ENCODE measurements around the gene BET1. TPM values are rescaled to one million over a fixed set of nuclear protein-coding genes. Genes with fewer than 3 reads are reported as not detected.
"Not testable (repeated sequence)": the region's sequence is repeated elsewhere in the genome, so short reads cannot be mapped to it uniquely, and the experiment has no call there.

BET1 gene
- total RNA-seq, 1 donor: 16.2 TPM

DNA sequence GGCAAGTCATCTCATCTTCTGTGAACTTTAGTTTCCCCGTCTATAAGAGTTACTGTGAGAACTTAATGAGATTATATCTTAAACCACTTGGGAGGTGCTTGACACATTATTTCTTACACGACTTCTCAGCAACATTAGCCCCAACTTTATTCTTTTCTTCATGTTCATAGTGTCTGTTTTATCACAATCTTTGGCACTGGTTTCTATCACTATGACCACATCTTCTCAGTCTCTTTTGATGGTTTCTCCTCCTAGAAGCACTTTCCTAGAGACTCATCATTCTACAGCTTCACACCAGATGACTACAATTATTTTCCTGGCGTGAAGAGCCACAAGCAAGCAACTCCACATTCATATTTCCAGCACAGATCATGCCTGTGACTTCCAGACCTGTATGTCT, 26.5 kb upstream of the BET1 start:
- no peak overlapping the region for H3K4me3 ChIP-seq (ENCODE audit: low read length)

GRCh38 chr7:94029976-94030375, 25.8 kb upstream of the BET1 start:
- Histone ChIP-seq H3K4me3 (ENCODE audit: low read length) (no peak overlapping the region), H3K27me3 (ENCODE audit: insufficient read depth, low read length) (peaks cover 4% of the 10 kb centered on the region), H3K9me3 (ENCODE audit: low read depth, low read length) (no peaks in the 10 kb centered on the region), H3K4me1 (ENCODE audit: insufficient read depth, low read length) (no peaks in the 10 kb centered on the region)

More for the DNA sequence above, 26.5 kb upstream of the BET1 start:
- Histone ChIP-seq H3K4me1 (ENCODE audit: insufficient read depth, low read length) (no peaks in the 10 kb centered on the region), H3K9me3 (ENCODE audit: low read depth, low read length) (no peaks in the 10 kb centered on the region), H3K27me3 (ENCODE audit: insufficient read depth, low read length) (peaks cover 4% of the 10 kb centered on the region)

GRCh38 chr7:94028768-94029167, 24.6 kb upstream of the BET1 start:
- no peaks in the 10 kb centered on the region for H3K4me1 ChIP-seq (ENCODE audit: insufficient read depth, low read length)
- peaks cover 4% of the 10 kb centered on the region for H3K27me3 ChIP-seq (ENCODE audit: insufficient read depth, low read length)
- H3K4me3 ChIP-seq (ENCODE audit: low read length): no peak overlapping the region
- no peaks in the 10 kb centered on the region for H3K9me3 ChIP-seq (ENCODE audit: low read depth, low read length)

DNA sequence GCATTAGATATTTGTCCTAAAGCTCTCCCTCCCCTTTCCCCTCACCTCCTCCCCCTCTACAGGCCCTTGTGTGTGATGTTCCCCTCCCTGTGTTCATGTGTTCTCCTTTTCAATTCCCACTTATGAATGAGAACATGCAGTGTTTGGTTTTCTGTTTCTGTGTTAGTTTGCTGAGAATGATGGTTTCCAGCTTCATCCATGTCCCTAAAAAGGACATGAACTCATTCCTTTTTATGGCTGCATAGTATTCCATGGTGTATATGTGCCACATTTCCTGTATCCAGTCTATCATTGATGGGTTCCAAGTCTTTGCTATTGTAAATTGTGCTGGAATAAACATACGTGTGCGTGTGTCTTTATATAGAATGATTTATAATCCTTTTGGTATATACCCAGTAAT, 22.5 kb upstream of the BET1 start:
- not testable (repeated sequence) for H3K4me1 ChIP-seq (ENCODE audit: insufficient read depth, low read length); H3K27me3 ChIP-seq (ENCODE audit: insufficient read depth, low read length); H3K9me3 ChIP-seq (ENCODE audit: low read depth, low read length); H3K4me3 ChIP-seq (ENCODE audit: low read length)

DNA sequence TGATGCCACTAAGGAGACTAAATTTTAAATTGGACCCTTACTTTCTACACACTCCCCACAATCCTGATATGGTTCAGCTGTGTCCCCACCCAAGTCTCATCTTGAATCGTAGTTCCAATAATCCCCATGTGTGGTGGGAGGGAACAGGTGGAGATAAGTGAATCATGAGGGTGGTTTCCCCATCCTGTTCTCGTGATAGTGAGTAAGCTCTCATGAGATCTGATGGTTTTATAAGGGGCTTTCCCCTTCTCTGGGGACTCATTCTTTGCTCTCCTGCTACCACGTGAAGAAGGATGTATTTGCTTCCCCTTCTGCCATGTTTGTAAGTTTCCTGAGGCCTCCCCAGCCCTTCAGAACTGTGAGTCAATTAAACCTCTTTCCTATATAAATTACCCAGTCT, 18.4 kb upstream of the BET1 start:
- Histone ChIP-seq H3K27me3 (ENCODE audit: insufficient read depth, low read length) (no peaks in the 10 kb centered on the region), H3K4me3 (ENCODE audit: low read length) (no peak overlapping the region), H3K9me3 (ENCODE audit: low read depth, low read length) (no peaks in the 10 kb centered on the region), H3K4me1 (ENCODE audit: insufficient read depth, low read length) (no peaks in the 10 kb centered on the region)

- Histone ChIP-seq H3K4me1 (ENCODE audit: insufficient read depth, low read length) (no peaks in the 10 kb centered on the region), H3K9me3 (ENCODE audit: low read depth, low read length) (no peaks in the 10 kb centered on the region), H3K4me3 (ENCODE audit: low read length) (no peak overlapping the region), H3K27me3 (ENCODE audit: insufficient read depth, low read length) (peaks cover 3% of the 10 kb centered on the region)
These were observed 12.6 kb upstream of the BET1 start for GRCh38 chr7:94016786-94017185.

GRCh38 chr7:94015538-94015937, 11.4 kb upstream of the BET1 start:
- H3K9me3 ChIP-seq (ENCODE audit: low read depth, low read length): no peaks in the 10 kb centered on the region
- H3K27me3 ChIP-seq (ENCODE audit: insufficient read depth, low read length): peaks cover 3% of the 10 kb centered on the region
- no peaks in the 10 kb centered on the region for H3K4me1 ChIP-seq (ENCODE audit: insufficient read depth, low read length)

DNA sequence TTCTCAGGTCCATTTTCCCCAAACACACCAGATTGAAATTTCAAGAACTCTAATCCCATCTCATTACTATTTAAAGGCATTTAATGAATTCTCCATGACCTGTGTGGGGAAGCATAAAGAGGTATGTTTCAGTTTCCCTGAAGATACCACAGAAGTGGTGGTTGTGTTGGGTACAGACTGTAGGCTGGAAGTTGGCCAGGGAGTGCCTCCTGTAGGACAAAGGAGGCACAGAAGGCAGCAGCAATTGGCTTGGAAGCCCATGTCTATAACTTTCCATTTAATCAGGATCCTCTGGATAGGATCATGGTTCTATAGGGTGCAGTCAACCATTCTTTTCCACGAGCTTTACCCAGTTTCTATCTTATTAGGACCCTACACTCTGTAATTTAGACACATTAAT, 8.6 kb upstream of the BET1 start:
- H3K4me1 ChIP-seq (ENCODE audit: insufficient read depth, low read length): no peaks in the 10 kb centered on the region

More at GRCh38 chr7:94015538-94015937, 11.4 kb upstream of the BET1 start:
- H3K4me3 ChIP-seq (ENCODE audit: low read length): no peak overlapping the region

GRCh38 chr7:94011714-94012353, 7.7 kb upstream of the BET1 start:
- Histone ChIP-seq H3K9me3 (ENCODE audit: low read depth, low read length) (no peaks in the 10 kb centered on the region), H3K4me3 (ENCODE audit: low read length) (no peak overlapping the region), H3K4me1 (ENCODE audit: insufficient read depth, low read length) (no peaks in the 10 kb centered on the region), H3K27me3 (ENCODE audit: insufficient read depth, low read length) (peaks cover 8% of the 10 kb centered on the region)

More for the DNA sequence above, 8.6 kb upstream of the BET1 start:
- Histone ChIP-seq H3K4me3 (ENCODE audit: low read length) (no peak overlapping the region), H3K9me3 (ENCODE audit: low read depth, low read length) (no peaks in the 10 kb centered on the region), H3K27me3 (ENCODE audit: insufficient read depth, low read length) (peaks cover 3% of the 10 kb centered on the region)

- H3K4me3 ChIP-seq (ENCODE audit: low read length): no peak overlapping the region
- peaks cover 11% of the 10 kb centered on the region for H3K4me1 ChIP-seq (ENCODE audit: insufficient read depth, low read length)
- peaks cover 23% of the 10 kb centered on the region for H3K27me3 ChIP-seq (ENCODE audit: insufficient read depth, low read length)
- no peaks in the 10 kb centered on the region for H3K9me3 ChIP-seq (ENCODE audit: low read depth, low read length)
These were observed 4.4 kb upstream of the BET1 start for GRCh38 chr7:94008537-94008936.

DNA sequence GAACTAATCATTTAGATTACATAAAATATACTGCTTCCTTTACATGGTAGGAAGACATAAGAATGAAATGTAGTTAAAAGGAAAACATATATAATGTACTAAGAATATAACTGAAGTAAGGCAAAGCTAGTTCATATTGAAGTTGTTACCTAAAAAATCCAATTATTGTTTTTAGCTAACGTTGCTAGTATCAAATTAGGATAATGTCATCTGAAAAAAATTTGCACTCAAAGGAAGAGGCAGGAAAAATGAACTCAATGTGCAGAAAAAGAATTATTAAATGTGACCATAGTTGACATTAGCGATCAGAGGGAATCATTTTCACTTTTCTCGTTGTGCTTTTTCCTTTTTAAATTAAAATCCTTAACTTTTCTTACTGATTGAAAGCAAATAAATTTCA, 1.6 kb upstream of the BET1 start:
- peaks cover 20% of the 10 kb centered on the region for H3K4me1 ChIP-seq (ENCODE audit: insufficient read depth, low read length)
- H3K27me3 ChIP-seq (ENCODE audit: insufficient read depth, low read length): peaks cover 23% of the 10 kb centered on the region
- H3K4me3 ChIP-seq (ENCODE audit: low read length): no peak overlapping the region
- H3K9me3 ChIP-seq (ENCODE audit: low read depth, low read length): no peaks in the 10 kb centered on the region

DNA sequence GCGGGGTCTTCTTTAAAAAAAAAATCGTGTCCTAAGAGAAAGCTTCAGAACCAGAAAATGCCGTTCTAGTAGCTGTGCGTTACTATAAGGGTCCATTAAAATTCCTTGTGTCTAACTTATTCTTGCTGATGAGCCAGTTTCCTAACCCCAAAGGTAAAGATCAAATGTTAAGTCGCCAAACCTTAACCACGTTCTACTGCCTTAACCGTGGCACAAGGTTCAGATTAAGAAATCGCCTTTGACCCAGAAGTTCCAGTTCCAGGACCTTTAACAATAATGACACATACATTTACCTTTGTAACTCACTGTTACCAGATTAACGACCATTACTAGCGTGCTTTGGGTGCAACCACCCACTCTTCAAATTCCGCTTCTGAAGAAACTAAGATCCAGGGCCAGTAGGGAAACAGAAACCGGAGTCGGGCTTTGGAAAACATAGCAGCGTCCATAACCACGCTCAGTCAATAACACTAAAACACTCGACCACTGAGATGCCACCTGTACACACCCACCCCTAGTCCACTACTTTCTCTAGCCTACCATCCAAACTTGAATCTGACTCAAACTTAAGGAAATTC, 620 bp downstream of the BET1 start:
- Histone ChIP-seq H3K4me3 (ENCODE audit: low read length) (peak overlapping the region; percentile 65), H3K4me1 (ENCODE audit: insufficient read depth, low read length) (peaks cover 20% of the 10 kb centered on the region), H3K9me3 (ENCODE audit: low read depth, low read length) (no peaks in the 10 kb centered on the region), H3K27me3 (ENCODE audit: insufficient read depth, low read length) (peaks cover 23% of the 10 kb centered on the region)

DNA sequence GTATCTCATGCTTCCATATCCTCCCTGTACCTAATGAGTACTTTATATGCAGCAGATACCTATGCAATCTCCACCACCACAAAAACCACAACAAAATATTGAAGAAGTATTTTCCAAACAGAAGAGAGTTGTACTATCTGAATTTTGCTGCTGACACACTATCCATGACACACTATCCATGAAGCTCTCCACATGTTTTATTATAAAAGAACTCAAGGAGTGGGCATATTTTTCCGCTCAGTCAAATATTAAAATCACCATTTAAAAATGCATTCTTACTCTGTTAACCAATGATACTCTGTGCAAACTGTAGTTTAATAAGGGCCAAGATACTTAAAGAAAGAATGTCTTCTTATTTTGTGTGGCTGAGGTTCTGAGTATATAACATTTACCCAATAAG, 2.8 kb downstream of the BET1 start:
- peaks cover 15% of the 10 kb centered on the region for H3K27me3 ChIP-seq (ENCODE audit: insufficient read depth, low read length)
- H3K4me1 ChIP-seq (ENCODE audit: insufficient read depth, low read length): peaks cover 20% of the 10 kb centered on the region
- no peak overlapping the region for H3K4me3 ChIP-seq (ENCODE audit: low read length)
- H3K9me3 ChIP-seq (ENCODE audit: low read depth, low read length): no peaks in the 10 kb centered on the region

DNA sequence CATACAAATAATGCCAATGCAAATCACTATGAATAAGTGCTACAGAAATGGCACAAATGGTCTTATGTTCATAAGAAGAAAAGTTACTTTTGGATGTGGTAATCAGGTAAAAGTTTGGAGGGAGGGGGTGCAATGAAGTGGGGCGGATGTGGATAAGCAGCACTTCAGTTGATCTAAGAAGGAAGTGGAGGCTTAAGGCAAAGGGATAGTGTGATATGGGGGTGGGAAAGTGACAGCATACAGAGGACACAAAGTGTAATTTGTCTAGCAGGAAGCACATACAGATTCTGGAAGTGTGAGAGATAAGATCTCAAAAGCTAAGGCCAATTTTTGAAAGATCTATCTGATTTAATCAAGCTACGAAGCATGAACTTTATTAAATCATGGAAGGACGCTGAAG, 6.3 kb downstream of the BET1 start:
- H3K27me3 ChIP-seq (ENCODE audit: insufficient read depth, low read length): no peaks in the 10 kb centered on the region
- no peaks in the 10 kb centered on the region for H3K9me3 ChIP-seq (ENCODE audit: low read depth, low read length)
- peaks cover 5% of the 10 kb centered on the region for H3K4me1 ChIP-seq (ENCODE audit: insufficient read depth, low read length)
- H3K4me3 ChIP-seq (ENCODE audit: low read length): no peak overlapping the region

DNA sequence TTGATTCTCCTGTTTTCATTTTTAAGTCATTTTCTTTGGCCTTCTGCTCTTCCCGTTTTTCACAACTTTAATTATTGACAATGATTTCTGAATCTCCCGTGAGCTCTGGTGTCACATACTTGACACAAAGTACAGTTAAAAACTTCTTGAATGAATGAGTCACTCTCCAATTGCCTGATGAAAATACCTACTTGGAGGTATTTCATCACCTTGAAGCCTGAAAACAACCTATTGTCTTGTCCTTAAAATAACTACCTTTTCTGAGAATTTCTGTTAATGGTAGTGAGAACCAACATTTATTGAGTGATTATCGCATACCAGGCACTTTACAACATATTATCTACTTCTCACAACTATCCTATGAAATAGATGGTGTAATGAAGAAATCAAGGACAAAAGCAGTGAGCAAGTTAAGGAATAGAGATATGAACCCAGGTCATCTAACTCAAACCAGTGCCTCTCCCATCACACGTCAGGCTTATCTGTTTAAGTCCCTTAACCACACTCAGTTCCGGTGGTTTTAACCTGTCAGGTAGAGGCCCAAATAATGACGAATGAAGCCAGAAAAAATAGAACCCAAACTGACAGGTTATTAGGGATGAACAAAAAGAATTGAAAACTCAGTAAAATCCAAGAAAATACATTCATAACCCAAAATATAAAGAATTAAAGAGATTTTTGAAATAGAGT, 11.6 kb downstream of the BET1 start:
- Histone ChIP-seq H3K27me3 (ENCODE audit: insufficient read depth, low read length) (no peaks in the 10 kb centered on the region), H3K4me3 (ENCODE audit: low read length) (no peak overlapping the region), H3K9me3 (ENCODE audit: low read depth, low read length) (no peaks in the 10 kb centered on the region), H3K4me1 (ENCODE audit: insufficient read depth, low read length) (no peaks in the 10 kb centered on the region)

DNA sequence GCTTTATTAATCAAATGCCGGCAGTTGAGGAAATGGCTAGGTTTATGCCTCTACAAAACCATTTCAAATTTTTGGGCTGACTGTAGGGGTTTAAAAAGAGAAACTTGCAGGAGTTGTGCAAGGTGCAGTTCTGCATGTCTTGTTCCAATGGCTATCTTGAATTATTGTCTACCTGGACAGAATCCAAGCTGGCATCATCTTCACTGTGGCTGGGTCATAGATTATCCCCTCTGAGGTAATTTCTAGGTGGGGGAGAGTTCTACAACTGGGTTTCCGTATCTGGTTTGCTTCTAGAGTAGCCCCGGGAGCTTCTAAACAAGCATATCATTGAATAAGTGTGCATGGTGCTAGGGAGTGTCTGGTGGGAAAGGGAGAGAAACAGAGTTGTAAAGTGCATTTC, 16.9 kb downstream of the BET1 start:
- no peaks in the 10 kb centered on the region for H3K4me1 ChIP-seq (ENCODE audit: insufficient read depth, low read length)
- no peaks in the 10 kb centered on the region for H3K27me3 ChIP-seq (ENCODE audit: insufficient read depth, low read length)
- no peak overlapping the region for H3K4me3 ChIP-seq (ENCODE audit: low read length)
- H3K9me3 ChIP-seq (ENCODE audit: low read depth, low read length): no peaks in the 10 kb centered on the region

All from mononuclear cell (primary cell).